Measurements from ENCODE around the gene KRTAP10-3.

DNA sequence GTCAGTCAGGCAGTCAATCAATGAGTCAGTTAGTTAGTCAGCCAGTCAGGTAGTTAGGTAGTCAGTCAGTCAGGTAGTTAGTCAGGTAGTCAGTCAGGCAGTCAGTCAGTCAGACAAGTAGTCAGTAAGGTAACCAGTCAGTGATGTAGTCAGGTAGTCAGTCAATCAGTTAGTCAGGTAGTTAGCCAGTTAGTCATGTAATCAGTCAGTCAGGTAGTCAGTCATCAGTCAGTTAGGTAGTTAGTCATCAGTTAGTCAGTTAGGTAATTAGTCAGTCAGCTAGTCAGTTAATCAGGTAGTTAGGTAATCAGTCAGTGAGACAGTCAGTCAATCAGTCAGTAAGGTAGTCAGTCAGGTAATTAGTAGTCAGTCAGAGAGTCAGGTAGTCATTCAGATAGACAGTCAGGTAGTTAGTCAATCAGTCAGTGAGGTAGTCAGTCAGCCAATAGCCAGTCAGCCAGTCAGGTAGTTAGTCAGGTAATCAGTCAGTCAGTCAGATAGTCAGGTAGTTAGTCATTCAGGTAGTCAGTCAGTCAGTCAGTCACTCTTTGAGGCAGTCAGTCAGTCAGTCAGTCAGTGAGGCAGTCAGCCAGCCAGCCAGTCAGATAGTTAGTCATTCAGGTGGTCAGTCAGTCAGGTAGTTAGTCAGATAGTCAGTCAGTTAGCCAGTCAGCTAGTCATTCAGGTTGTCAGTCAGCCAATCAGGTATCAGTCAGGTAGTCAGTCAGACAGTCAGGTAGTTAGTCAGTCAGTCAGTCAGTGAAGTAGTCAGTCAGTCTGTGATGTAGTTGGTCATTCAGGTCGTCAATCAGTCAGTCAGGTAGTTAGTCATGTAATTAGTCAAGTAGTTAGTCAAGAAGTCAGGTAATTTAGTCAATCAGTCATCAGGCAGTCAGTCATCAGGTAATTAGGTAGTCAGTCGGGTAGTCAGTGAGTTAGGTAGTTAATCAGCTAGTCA, 33.9 kb downstream of the KRTAP10-3 start:
- TF ChIP-seq, protein P1, sequence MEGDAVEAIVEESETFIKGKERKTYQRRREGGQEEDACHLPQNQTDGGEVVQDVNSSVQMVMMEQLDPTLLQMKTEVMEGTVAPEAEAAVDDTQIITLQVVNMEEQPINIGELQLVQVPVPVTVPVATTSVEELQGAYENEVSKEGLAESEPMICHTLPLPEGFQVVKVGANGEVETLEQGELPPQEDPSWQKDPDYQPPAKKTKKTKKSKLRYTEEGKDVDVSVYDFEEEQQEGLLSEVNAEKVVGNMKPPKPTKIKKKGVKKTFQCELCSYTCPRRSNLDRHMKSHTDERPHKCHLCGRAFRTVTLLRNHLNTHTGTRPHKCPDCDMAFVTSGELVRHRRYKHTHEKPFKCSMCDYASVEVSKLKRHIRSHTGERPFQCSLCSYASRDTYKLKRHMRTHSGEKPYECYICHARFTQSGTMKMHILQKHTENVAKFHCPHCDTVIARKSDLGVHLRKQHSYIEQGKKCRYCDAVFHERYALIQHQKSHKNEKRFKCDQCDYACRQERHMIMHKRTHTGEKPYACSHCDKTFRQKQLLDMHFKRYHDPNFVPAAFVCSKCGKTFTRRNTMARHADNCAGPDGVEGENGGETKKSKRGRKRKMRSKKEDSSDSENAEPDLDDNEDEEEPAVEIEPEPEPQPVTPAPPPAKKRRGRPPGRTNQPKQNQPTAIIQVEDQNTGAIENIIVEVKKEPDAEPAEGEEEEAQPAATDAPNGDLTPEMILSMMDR (IDR thresholded peaks at IDR 0.05) = no peak
- TF ChIP-seq, protein P2, sequence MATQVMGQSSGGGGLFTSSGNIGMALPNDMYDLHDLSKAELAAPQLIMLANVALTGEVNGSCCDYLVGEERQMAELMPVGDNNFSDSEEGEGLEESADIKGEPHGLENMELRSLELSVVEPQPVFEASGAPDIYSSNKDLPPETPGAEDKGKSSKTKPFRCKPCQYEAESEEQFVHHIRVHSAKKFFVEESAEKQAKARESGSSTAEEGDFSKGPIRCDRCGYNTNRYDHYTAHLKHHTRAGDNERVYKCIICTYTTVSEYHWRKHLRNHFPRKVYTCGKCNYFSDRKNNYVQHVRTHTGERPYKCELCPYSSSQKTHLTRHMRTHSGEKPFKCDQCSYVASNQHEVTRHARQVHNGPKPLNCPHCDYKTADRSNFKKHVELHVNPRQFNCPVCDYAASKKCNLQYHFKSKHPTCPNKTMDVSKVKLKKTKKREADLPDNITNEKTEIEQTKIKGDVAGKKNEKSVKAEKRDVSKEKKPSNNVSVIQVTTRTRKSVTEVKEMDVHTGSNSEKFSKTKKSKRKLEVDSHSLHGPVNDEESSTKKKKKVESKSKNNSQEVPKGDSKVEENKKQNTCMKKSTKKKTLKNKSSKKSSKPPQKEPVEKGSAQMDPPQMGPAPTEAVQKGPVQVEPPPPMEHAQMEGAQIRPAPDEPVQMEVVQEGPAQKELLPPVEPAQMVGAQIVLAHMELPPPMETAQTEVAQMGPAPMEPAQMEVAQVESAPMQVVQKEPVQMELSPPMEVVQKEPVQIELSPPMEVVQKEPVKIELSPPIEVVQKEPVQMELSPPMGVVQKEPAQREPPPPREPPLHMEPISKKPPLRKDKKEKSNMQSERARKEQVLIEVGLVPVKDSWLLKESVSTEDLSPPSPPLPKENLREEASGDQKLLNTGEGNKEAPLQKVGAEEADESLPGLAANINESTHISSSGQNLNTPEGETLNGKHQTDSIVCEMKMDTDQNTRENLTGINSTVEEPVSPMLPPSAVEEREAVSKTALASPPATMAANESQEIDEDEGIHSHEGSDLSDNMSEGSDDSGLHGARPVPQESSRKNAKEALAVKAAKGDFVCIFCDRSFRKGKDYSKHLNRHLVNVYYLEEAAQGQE (IDR thresholded peaks at IDR 0.05; ENCODE audit: insufficient read depth in 1 of 2, low read depth in 2 of 2, low read length in 1 of 2) = no peak
- TF ChIP-seq TCF7L2 (IDR thresholded peaks at IDR 0.05; ENCODE audit: low read depth, low read length) = no peak
- TF ChIP-seq SIN3A (IDR thresholded peaks at IDR 0.05; ENCODE audit: borderline replicate concordance, insufficient read depth, low read depth, low read length) = no peak
